GM10847 (cell line): ENCODE results near the gene ARMC10.

Experiments
- POLR2A ChIP-seq: IDR thresholded peaks from 2 replicates; pipeline ENCODE4 v1.6.1; 2011; ENCODE audit not compliant: insufficient read length; ENCODE audit errors: extremely low read depth

ARMC10 gene

GRCh38 chr7:103074519-103075336 is at the start of gene ARMC10, which contains the start of gene FBXL13:
ARMC10 (plus strand) TSS chr7:103075140; CDS start chr7:103075273, 133 bp downstream.
FBXL13 (minus strand) TSS chr7:103074796.
- peak; percentile 54 for TF ChIP-seq POLR2A

GRCh38 chr7:103025341-103025740 is 49.6 kb upstream of the ARMC10 start:
- TF ChIP-seq POLR2A: no peak

GRCh38 chr7:103031024-103031423 is 43.9 kb upstream of the ARMC10 start:
- TF ChIP-seq POLR2A: no peak

- TF ChIP-seq POLR2A: no peak
Observed at GRCh38 chr7:103031781-103032180, 43.2 kb upstream of the ARMC10 start.

- no peak for TF ChIP-seq POLR2A
Observed at GRCh38 chr7:103037476-103037822, 37.5 kb upstream of the ARMC10 start.

- no peak for TF ChIP-seq POLR2A
Observed at GRCh38 chr7:103048833-103049232, 26.1 kb upstream of the ARMC10 start.

- no peak for TF ChIP-seq POLR2A
Observed at GRCh38 chr7:103051519-103051918, 23.4 kb upstream of the ARMC10 start.

- no peak for TF ChIP-seq POLR2A
Observed at GRCh38 chr7:103058122-103058521, 16.8 kb upstream of the ARMC10 start.

GRCh38 chr7:103059471-103059870 is 15.5 kb upstream of the ARMC10 start:
- no peak for TF ChIP-seq POLR2A

GRCh38 chr7:103063895-103064294 is 11.0 kb upstream of the ARMC10 start:
- TF ChIP-seq POLR2A: no peak

- TF ChIP-seq POLR2A: no peak
Observed at GRCh38 chr7:103065667-103066066, 9.3 kb upstream of the ARMC10 start.

GRCh38 chr7:103068414-103069403 is 6.2 kb upstream of the ARMC10 start:
- TF ChIP-seq POLR2A: no peak

- no peak for TF ChIP-seq POLR2A
Observed at GRCh38 chr7:103071000-103071399, 3.9 kb upstream of the ARMC10 start.

- TF ChIP-seq POLR2A: no peak
Observed at GRCh38 chr7:103073989-103074518, 886 bp upstream of the ARMC10 start.

- peak; percentile 3 for TF ChIP-seq POLR2A
Observed at GRCh38 chr7:103075337-103075918, 488 bp downstream of the ARMC10 start.

- TF ChIP-seq POLR2A: no peak
Observed at GRCh38 chr7:103076764-103077163, 1.8 kb downstream of the ARMC10 start.

GRCh38 chr7:103077318-103077717 is 2.4 kb downstream of the ARMC10 start:
- no peak for TF ChIP-seq POLR2A
